ENCODE data around the gene LNX1. TPM values are rescaled to one million over a fixed set of nuclear protein-coding genes. Genes with fewer than 3 reads are reported as not detected.

Gene LNX1
- total and polyA plus RNA-seq, 10 of the 15 experiments (the other 5 are each of a cell fraction or from before 2014, with no cell fraction given) = 0.72 to 1.4 (median 1.0) TPM

GRCh38 chr4:53551281-53551864 lies 39.9 kb downstream of the LNX1 start:
- TF ChIP-seq SKIL (IDR thresholded peaks at IDR 0.05; ENCODE audit: low read depth, poor library complexity, severe bottlenecking) (no peak), TCF12 (IDR thresholded peaks at IDR 0.05; ENCODE audit: low read depth, low read length) (no peak), IRF4 (IDR thresholded peaks at IDR 0.05; ENCODE audit: low read depth, low read length) (no peak), NR2C1 (IDR thresholded peaks at IDR 0.05) (no peak), BMI1 (IDR thresholded peaks at IDR 0.05; ENCODE audit: borderline replicate concordance) (no peak), TARDBP (IDR thresholded peaks at IDR 0.05; ENCODE audit: borderline replicate concordance) (no peak), ZNF24 (IDR thresholded peaks at IDR 0.05) (no peak), PBX3 (IDR thresholded peaks at IDR 0.05; ENCODE audit: insufficient replicate concordance, low read depth, low read length) (no peak), RAD51 (IDR thresholded peaks at IDR 0.05) (no peak), NR2F1 (conservative IDR thresholded peaks at IDR 0.05) (no peak), ZNF384 (IDR thresholded peaks at IDR 0.05; ENCODE audit: borderline replicate concordance, low read depth, low read length) (no peak), ZNF274 (IDR thresholded peaks at IDR 0.05; ENCODE audit: insufficient read depth, insufficient read length) (no peak), ZNF592 (IDR thresholded peaks at IDR 0.05) (no peak), SREBF2 (IDR thresholded peaks at IDR 0.05; ENCODE audit: low read length) (no peak), SIX5 (IDR thresholded peaks at IDR 0.05; ENCODE audit: low read depth, low read length, severe bottlenecking) (no peak), NFIC (IDR thresholded peaks at IDR 0.05; ENCODE audit: low read depth, low read length) (no peak)
- no peak overlapping the region for H3K27ac ChIP-seq (ENCODE audit: control insufficient read depth, insufficient read depth)
- H3K4me3 ChIP-seq = no peak overlapping the region
- H3K79me2 ChIP-seq (ENCODE audit: control insufficient read depth, insufficient read depth, low read length) = no peaks in the 10 kb centered on the region
- H3K36me3 ChIP-seq (ENCODE audit: control insufficient read depth in 2 of 2, insufficient read depth in 2 of 2, low read length in 1 of 2) = no peaks in the 10 kb centered on the region
- BruUV-seq (replicated peaks) = no TSS peak
- H3K9ac ChIP-seq (ENCODE audit: control insufficient read depth, insufficient read depth, low read length) = no peak overlapping the region
- ChIA-PET CTCF (interaction anchor here (1.4 kb wide), 1 partner anchor 20 kb away, joined by 3 read pairs; no protein-coding TSS in a partner anchor), RAD21 (ENCODE audit: unreplicated experiment) (no interaction called here), SMC1A (ENCODE audit: uncharacterized antibody, unreplicated experiment) (no interaction called here), POLR2A (no interaction called here)
- no peak overlapping the region for H2AFZ ChIP-seq (ENCODE audit: control insufficient read depth, low read depth, low read length)
- ATAC-seq (no peak), FAIRE-seq (no peak), DNase-seq (ENCODE audit: low read depth, low spot score) (no peak)
- H3K9me3 ChIP-seq (replicated peaks; ENCODE audit: control insufficient read depth, insufficient read depth, low read length) = no peaks in the 10 kb centered on the region; the same call in 2 of the 3 replicates
- WGBS (ENCODE audit: insufficient coverage, insufficient replicate concordance, low lambda C conversion rate, missing lambda C conversion rate) = 79% methylated on average over 7 of the region's 7 CpGs
- no peaks in the 10 kb centered on the region for H3K27me3 ChIP-seq (replicated peaks in 1 of 2; ENCODE audit: control insufficient read depth in 2 of 2, insufficient read depth in 2 of 2, low read length in 1 of 2)
- H3K4me1 ChIP-seq (ENCODE audit: control insufficient read depth, insufficient read depth, low read length) = no peaks in the 10 kb centered on the region
- intact Hi-C loops (cut with micrococcal nuclease; ENCODE audit: unreplicated experiment) = no loop called here
- in situ Hi-C loops (cut with MboI) = no loop called here
- no peak overlapping the region for H3K4me2 ChIP-seq (ENCODE audit: control insufficient read depth, insufficient read depth)
- no peaks in the 10 kb centered on the region for H4K20me1 ChIP-seq (ENCODE audit: control insufficient read depth, insufficient read depth)

All from GM12878 (cell line).